ENCODE measurements around the gene HS3ST3A1.

DNA sequence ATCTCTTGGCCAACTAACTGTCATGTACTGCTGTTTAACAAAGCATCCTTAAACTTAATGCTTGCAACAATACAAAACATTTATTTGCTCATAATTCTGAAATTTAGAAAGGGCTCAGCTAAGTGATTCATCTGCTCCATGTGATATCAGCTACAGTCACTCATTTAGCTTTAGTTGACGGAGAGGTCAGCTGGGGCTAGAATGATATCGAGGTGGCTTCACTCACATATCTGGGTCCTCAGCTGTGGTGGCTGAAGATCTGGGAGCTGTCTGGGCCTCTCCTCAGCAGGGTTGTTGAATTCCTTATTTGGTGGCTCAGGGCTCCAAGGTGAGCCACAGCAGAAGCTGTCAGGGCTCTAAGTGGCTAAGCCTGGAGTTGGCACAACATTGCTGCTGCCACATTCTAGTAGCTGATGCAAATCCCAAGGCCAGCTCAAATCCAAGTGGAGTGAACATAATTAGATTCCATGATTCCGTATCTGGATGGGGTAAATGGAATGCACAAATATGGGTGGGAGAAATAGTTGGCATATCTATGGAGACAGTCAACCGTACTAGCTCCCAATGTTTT is 62.8 kb downstream of the HS3ST3A1 start:
- TF ChIP-seq, protein P1, sequence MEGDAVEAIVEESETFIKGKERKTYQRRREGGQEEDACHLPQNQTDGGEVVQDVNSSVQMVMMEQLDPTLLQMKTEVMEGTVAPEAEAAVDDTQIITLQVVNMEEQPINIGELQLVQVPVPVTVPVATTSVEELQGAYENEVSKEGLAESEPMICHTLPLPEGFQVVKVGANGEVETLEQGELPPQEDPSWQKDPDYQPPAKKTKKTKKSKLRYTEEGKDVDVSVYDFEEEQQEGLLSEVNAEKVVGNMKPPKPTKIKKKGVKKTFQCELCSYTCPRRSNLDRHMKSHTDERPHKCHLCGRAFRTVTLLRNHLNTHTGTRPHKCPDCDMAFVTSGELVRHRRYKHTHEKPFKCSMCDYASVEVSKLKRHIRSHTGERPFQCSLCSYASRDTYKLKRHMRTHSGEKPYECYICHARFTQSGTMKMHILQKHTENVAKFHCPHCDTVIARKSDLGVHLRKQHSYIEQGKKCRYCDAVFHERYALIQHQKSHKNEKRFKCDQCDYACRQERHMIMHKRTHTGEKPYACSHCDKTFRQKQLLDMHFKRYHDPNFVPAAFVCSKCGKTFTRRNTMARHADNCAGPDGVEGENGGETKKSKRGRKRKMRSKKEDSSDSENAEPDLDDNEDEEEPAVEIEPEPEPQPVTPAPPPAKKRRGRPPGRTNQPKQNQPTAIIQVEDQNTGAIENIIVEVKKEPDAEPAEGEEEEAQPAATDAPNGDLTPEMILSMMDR (IDR thresholded peaks at IDR 0.05; ENCODE audit: low read length): no peak
- no peak for TF ChIP-seq EZH2 (optimal IDR thresholded peaks at IDR 0.05; ENCODE audit: low read depth, low read length)
